Immature natural killer cell (primary cell): ENCODE results near the gene COBL. TPM values are rescaled to one million over a fixed set of nuclear protein-coding genes. Genes with fewer than 3 reads are reported as not detected.

Source experiments
- DNase-seq, 3 donors: peaks; one replicate each; pipeline ENCODE4 v3.0.0; 2022; ENCODE audit warnings: mixed read lengths in 1 of 3
- H3K27ac Mint-ChIP-seq, 6 donors: one replicate each; pipeline ENCODE4 v1.8.0; 2020; ENCODE audit warnings: mixed read lengths in 6 of 6, mild to moderate bottlenecking in 5 of 6, inconsistent platforms in 4 of 6, moderate library complexity in 3 of 6
- H3K27me3 Mint-ChIP-seq, 3 donors: one replicate each; pipeline ENCODE4 v1.8.0; 2020 to 2021; ENCODE audit warnings: low read depth in 3 of 3, mild to moderate bottlenecking in 3 of 3, mixed read lengths in 3 of 3, moderate library complexity in 3 of 3, inconsistent platforms in 1 of 3
- H3K36me3 Mint-ChIP-seq, 3 donors: one replicate each; pipeline ENCODE4 v1.8.0; 2020; ENCODE audit warnings: mixed read lengths in 3 of 3, inconsistent platforms in 2 of 3, mild to moderate bottlenecking in 2 of 3
- H3K4me1 Mint-ChIP-seq, 2 donors: one replicate each; pipeline ENCODE4 v1.8.0; 2020; ENCODE audit warnings: inconsistent platforms in 2 of 2, mild to moderate bottlenecking in 2 of 2, mixed read lengths in 2 of 2, moderate library complexity in 1 of 2
- H3K4me3 Mint-ChIP-seq, 5 donors: one replicate each; pipeline ENCODE4 v1.8.0; 2020; ENCODE audit warnings: mild to moderate bottlenecking in 5 of 5, mixed read lengths in 5 of 5, inconsistent platforms in 3 of 5, moderate library complexity in 3 of 5
- H3K9me3 Mint-ChIP-seq, 6 donors: one replicate each; pipeline ENCODE4 v1.8.0; 2020; ENCODE audit warnings: mild to moderate bottlenecking in 6 of 6, mixed read lengths in 6 of 6, inconsistent platforms in 4 of 6, moderate library complexity in 3 of 6
- polyA plus RNA-seq, 3 donors: library from polyadenylated mRNA; unstranded; fragments of 300-500 nt; fragmentation: Illumina TruSeq; gene quantifications; one replicate each; pipeline ENCODE4 v1.2.3, GENCODE V29; 2021

COBL gene
- polyA plus RNA-seq, 3 donors from 2014 or later: not detected

DNA sequence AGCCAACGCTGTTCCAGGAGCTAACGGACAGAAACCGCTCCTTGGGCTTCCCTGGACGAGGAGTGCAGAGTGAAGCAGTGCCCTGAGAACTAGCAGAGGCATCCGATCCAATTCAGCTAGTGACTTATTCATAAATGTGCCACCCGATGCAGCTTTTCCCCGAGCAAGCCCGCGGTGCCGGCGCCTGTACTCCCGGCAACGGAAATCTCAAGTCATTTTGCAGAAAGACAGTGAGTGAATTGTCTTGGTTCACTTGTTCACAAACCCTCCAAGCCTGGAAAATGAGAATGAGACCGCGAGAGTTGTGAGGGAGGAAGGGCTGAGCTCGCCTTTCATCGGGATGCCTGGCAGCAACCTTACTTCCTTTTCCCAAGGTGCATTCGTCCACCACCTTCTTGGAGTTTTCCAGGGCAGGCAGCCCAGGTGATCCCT is 87.5 kb downstream of the COBL start:
- H3K27ac Mint-ChIP-seq: no peak overlapping the region
- peaks cover 0 to 4% (median 3%) of the 10 kb centered on the region in 3 donors for H3K27me3 Mint-ChIP-seq
- H3K9me3 Mint-ChIP-seq: no peaks in the 10 kb centered on the region
- H3K4me3 Mint-ChIP-seq: no peak overlapping the region
- H3K4me1 Mint-ChIP-seq: no peaks in the 10 kb centered on the region
- DNase-seq: no peak
- H3K36me3 Mint-ChIP-seq: no peaks in the 10 kb centered on the region

DNA sequence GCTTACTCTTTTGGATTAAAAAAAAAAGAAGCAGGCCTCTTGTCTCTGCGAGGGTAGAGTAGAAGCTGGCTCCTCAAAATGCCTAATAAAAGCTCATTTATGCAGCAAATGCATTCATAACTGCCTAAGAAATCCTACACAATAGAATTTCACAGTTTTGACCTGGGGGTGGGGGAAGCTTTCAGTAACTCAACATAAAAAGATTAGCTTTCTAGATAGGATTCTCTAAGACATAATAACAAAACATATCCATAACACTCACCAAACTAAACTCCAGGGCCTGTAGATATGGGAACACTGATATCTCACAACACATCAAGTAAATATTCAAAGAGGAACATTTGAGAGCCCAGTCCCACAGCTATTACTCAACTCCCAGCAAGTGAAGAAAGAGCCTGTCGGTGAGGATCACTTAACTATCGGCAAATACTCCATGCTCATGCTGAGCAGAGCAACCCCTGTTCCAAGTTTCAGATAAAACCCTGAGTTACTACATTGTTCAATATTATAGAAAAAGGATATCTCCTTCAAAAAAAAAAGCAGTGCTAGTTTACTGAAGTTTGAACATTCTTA is 88.1 kb downstream of the COBL start:
- Mint-ChIP-seq H3K27me3 (peaks cover 0 to 3% (median 3%) of the 10 kb centered on the region in 3 donors), H3K27ac (no peak overlapping the region), H3K9me3 (no peaks in the 10 kb centered on the region), H3K4me1 (no peaks in the 10 kb centered on the region), H3K4me3 (no peak overlapping the region), H3K36me3 (no peaks in the 10 kb centered on the region)
- DNase-seq: no peak

DNA sequence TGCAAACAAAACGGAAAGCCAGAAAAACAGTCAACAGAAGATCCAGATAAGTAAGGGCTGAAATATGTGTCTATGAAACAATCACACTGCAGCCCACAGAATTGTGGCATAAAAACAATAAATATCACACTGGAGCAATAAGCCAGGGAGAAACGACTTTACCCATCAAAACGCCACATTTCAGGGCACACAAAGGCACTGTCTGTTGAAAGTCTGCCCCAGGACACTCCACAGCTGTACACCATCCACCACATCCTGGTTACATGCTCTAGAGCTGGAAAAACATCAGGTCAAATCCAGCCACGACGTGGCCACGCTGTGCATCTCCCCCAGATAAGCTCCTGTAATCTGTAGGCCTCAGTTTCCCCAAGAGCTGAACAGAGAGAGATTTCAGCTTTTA is 88.7 kb downstream of the COBL start:
- H3K4me1 Mint-ChIP-seq: no peaks in the 10 kb centered on the region
- DNase-seq: no peak

DNA sequence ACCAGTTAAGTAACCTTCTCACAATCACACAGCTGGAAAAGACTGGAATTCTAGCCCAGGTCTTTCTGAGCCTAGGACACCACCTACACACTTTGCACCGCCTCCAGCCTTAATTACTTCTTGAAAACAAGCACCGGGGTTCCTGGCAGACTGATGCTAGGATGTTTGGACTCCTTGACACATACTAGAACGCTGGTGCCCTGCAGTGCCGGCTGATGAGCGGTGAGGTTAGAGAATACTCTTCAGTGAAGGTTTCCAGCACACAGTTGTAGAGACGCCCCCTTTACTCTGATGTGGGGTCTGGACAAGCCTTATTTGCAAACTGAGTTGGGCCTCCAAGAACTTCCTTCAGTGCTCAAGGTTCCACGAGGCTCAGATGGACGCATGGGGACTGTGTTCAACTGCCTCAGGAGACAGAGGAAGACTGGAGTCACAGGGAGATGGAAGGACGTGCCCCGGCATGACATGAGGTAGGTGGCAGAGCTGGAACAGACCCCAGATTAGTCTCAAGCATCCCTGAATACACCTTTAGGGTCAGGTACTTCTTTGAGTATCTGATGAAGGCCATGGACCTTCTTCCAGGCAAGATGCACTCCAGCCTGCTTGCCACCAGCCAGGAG is 89.6 kb downstream of the COBL start:
- DNase-seq: no peak
- Mint-ChIP-seq H3K36me3 (no peaks in the 10 kb centered on the region), H3K4me1 (no peaks in the 10 kb centered on the region), H3K9me3 (no peaks in the 10 kb centered on the region), H3K27me3 (peaks cover 0 to 3% (median 3%) of the 10 kb centered on the region in 3 donors), H3K27ac (no peak overlapping the region), H3K4me3 (no peak overlapping the region)

More for the DNA sequence above, 88.7 kb downstream of the COBL start:
- Mint-ChIP-seq H3K4me3 (no peak overlapping the region), H3K27me3 (peaks cover 0 to 3% (median 3%) of the 10 kb centered on the region in 3 donors), H3K9me3 (no peaks in the 10 kb centered on the region), H3K36me3 (no peaks in the 10 kb centered on the region), H3K27ac (no peak overlapping the region)

DNA sequence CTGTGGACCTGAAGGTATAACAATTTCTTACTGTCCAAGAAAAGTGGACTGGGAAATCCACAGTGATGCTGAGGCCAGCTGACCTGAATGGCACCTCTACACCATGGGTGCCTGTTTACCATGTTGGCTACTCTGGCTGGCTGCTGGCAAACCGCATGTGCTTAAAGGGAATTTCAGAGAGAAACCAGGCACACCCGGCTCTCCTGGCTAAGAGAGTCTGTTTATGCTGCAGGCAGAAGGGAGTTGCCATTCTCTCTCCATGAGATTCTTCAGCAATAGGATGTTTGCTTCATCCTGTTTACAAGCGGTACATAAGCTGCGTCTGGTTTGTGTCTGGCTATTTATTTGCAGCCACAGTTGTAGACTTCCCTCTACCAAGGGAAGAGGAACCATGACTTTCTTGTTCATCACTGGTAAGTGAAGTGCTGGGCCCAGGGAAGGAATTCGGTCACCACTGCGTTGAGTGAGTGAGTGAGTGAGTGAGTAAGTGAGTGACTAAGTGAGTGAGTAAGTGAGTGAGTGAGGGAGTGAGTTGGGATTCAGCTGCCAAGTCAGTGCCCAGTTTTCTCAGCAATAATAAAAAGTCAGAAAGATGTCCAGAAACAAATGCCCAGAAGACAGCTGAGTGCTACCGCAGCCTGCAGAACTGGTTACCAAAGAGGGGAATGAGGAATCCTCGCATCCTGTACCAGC is 90.4 kb downstream of the COBL start:
- DNase-seq: no peak
- no peaks in the 10 kb centered on the region for H3K36me3 Mint-ChIP-seq
- H3K4me3 Mint-ChIP-seq: no peak overlapping the region
- H3K27ac Mint-ChIP-seq: no peak overlapping the region
- H3K4me1 Mint-ChIP-seq: no peaks in the 10 kb centered on the region
- H3K27me3 Mint-ChIP-seq: peaks cover 0 to 3% (median 3%) of the 10 kb centered on the region in 3 donors
- no peaks in the 10 kb centered on the region for H3K9me3 Mint-ChIP-seq

DNA sequence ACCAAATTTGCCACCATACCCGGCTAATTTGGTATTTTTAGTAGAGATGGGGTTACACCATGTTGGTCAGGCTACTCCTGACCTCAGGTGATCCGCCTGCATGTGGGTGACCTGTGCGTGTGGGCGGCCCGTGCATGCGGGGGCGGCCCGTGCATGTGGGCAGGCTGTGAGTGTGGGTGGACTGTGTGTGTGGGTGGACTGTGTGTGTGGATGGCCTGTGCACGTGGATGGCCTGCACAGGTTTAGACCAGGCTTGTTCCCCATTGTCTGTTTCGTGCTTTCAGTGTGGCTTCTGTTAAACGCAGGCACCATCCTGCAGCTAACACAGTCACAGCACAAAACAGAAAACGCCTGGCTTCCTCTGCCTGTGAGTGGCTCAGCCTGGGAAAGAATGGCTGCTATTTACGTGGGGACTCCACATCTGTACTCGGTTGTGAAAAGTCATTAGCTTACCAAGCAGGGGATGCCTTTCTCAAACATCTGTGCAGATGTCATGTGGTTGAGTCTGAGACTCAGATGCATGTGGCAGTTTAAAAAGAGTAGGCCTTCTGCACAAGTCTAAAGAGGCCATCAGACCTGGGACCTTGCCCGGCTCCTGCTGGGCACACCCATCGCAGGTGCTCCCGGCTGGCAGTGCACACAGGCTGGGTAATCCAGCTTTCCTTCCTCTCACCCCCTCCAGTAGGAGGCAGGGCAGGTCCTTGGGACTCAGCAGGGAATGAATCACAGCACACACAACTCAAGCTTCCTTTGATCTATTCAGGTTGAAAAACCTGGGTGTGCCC is 91.6 kb downstream of the COBL start:
- no peak for DNase-seq
- no peak overlapping the region for H3K4me3 Mint-ChIP-seq
- H3K27ac Mint-ChIP-seq: no peak overlapping the region
- H3K36me3 Mint-ChIP-seq: no peaks in the 10 kb centered on the region
- peaks cover 0 to under 1% (median 0%) of the 10 kb centered on the region in 3 donors for H3K27me3 Mint-ChIP-seq
- no peaks in the 10 kb centered on the region for H3K4me1 Mint-ChIP-seq
- no peaks in the 10 kb centered on the region for H3K9me3 Mint-ChIP-seq

DNA sequence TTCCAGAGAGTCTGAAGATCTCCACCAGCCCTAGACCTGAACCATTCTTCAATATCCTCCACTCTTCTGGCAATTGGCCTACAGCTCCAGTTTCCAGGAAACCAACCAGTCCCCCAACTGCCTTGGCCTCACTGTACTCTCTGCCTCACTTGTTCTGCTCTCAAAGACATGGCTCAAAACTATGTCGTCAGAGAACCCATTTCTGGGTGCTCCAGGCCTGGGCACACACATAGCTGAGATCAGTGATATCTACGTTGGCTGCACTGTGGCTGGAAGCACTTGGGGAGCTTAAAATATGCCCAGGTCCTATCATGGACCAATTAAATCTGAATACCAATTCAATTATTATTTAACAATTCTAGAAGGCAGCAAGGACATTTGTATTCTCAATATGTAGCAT is 93.1 kb downstream of the COBL start:
- DNase-seq: no peak
- no peaks in the 10 kb centered on the region for H3K36me3 Mint-ChIP-seq
- H3K27me3 Mint-ChIP-seq: peaks cover 0 to under 1% (median 0%) of the 10 kb centered on the region in 3 donors

DNA sequence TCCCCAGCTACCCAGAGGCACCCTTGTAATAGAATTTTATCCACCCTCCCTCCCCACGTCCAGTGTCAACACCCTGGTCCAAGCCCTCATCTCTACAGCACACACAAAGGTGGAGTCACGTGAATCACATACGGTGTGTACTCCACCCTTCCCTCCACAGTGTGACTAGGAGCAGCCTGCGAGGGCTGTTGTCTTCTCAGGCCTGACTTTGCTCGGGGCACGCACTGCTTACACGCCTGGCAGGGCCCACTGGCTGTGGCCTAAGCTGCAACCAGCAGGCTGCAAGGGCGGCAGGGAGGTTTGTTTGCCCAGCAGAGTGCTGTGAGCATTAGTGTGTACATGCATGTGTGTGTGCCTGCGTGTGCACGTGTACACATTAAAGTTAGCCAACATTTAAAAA is 93.7 kb downstream of the COBL start:
- H3K36me3 Mint-ChIP-seq: no peaks in the 10 kb centered on the region
- no peak for DNase-seq
- no peak overlapping the region for H3K27ac Mint-ChIP-seq
- no peak overlapping the region for H3K4me3 Mint-ChIP-seq
- no peaks in the 10 kb centered on the region for H3K9me3 Mint-ChIP-seq
- H3K27me3 Mint-ChIP-seq: peaks cover 0 to 2% (median 0%) of the 10 kb centered on the region in 3 donors
- H3K4me1 Mint-ChIP-seq: no peaks in the 10 kb centered on the region

More for the DNA sequence above, 93.1 kb downstream of the COBL start:
- Mint-ChIP-seq H3K4me1 (no peaks in the 10 kb centered on the region), H3K4me3 (no peak overlapping the region), H3K9me3 (no peaks in the 10 kb centered on the region), H3K27ac (no peak overlapping the region)

DNA sequence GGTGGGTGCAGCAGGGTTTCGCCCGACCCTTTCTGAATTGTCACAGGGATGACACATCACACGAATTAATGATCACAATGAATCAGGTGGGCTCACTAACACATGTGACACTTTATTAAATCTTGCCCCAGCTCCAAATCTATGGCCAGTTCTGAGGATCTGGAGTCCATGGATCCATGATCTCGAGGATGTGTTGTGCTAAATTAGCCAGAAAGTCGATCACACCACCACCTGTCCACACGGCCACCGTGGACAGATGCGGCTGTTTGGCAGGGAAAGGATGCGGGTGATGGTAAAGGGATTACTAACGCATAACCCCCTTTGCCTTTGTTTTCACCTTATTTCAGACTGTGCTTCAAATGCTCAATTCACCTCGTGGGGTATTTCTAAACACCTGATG is 96.4 kb downstream of the COBL start:
- Mint-ChIP-seq H3K36me3 (no peaks in the 10 kb centered on the region), H3K9me3 (no peaks in the 10 kb centered on the region), H3K4me3 (no peak overlapping the region)

DNA sequence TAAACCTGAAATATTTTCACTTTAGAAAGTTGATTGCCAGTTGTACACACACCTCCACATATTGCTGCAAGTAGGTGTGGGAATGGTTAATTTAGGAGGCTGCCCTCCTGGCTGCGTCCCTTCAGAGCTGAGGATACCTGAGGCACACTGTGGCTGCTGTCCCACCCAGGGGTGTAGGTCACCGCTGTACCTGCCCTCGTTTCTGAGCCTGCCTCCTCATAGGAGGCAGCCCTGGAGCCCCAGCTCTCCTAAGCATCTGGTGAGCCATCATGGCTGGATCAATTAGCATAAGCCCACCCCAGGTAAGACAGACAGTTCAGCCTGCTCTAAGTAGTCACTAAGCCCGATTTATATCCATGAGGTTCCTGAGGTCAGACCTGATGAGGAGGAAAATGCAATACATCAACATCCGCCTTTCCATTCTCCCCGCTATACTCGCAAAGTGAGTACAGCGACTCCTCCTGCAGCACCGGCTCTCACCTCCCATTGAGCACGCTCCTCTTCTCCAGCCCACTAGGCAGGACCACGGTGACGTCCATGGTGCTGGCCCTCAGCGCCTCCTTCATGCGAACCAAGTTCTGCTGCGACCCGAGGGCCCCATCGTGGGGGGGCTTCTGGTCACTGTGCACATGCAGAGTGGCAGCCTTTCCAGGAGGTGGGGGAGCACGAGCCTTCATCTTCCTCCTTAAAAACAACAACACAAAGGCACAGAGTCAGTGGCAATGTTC is 97.2 kb downstream of the COBL start:
- no peak overlapping the region for H3K27ac Mint-ChIP-seq
- H3K27me3 Mint-ChIP-seq: peaks cover 1 to 2% (median 2%) of the 10 kb centered on the region in 3 donors
- peaks cover 0 to under 1% of the 10 kb centered on the region in 2 donors for H3K4me1 Mint-ChIP-seq
- DNase-seq: no peak
- H3K4me3 Mint-ChIP-seq: no peak overlapping the region
- no peaks in the 10 kb centered on the region for H3K36me3 Mint-ChIP-seq
- H3K9me3 Mint-ChIP-seq: no peaks in the 10 kb centered on the region

More for the DNA sequence above, 96.4 kb downstream of the COBL start:
- no peaks in the 10 kb centered on the region for H3K4me1 Mint-ChIP-seq
- no peak overlapping the region for H3K27ac Mint-ChIP-seq
- peaks cover 0 to 2% (median 2%) of the 10 kb centered on the region in 3 donors for H3K27me3 Mint-ChIP-seq
- DNase-seq: no peak

DNA sequence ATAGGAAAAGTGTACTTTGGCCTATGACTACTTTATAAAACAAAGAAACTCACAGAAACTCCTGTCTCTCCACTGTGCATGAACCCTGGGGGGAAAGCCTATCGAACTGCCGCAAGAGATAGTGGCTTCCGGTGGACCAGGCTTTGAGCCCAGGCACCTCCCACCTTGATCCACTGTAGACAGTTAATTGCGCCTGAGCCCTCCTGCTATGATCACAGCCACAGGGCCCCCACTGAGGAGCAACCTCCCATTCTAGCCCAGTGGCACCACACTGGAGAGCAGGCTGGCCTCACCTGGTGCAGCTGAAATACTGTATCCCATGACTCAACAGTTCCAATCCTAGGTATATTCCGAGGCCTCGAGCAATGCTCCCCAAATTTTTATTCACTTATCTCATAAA is 98.8 kb downstream of the COBL start:
- Mint-ChIP-seq H3K36me3 (no peaks in the 10 kb centered on the region), H3K27me3 (peaks cover 1 to 2% (median 2%) of the 10 kb centered on the region in 3 donors), H3K4me3 (no peak overlapping the region), H3K4me1 (peaks cover 8 to 9% of the 10 kb centered on the region in 2 donors), H3K9me3 (no peaks in the 10 kb centered on the region), H3K27ac (no peak overlapping the region)
- no peak for DNase-seq

DNA sequence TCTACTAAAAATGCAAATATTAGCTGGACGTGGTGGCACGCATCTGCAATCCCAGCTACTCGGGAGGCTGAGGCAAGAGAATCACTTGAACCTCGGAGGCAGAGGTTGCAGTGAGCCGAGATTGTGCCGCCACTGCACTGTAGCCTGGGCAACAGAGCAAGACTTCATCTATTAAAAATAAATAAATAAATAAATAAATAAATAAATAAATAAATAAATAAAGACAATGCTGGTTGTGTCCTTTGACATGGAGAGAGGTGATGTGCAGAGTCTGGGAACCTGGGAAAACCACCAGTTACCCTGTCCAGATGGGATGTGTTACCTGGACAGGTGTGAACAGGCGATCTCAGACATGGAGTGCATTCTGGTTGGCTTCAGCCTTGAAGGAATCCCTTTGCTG is 102.5 kb downstream of the COBL start:
- H3K4me1 Mint-ChIP-seq: peaks cover 20 to 21% of the 10 kb centered on the region in 2 donors

DNA sequence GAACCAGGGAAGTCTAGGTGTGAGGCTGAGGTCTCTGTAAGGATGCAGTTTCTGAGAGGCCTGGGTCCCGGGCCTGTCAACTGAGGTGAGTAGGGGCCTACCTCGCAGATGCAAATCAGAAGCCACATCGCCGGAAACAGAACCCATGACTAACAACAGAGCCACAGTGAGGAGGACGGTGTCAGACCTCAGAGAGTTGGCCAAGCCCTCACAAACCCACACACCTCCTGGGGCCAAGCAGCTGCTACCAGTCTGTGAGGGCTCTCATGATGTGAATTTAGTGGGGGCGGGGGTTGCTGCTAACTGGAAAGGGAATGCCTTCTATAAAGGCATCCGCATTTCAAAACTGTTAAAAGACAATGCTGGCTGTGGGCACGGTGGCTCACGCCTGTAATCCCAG is 103.0 kb downstream of the COBL start:
- Mint-ChIP-seq H3K27ac (no peak overlapping the region), H3K4me3 (peak overlapping the region in 4 of 5 donors; percentile 6 to 52 (median 32)), H3K9me3 (no peaks in the 10 kb centered on the region), H3K27me3 (peaks cover 1 to 2% (median 2%) of the 10 kb centered on the region in 3 donors), H3K4me1 (peaks cover 22 to 24% of the 10 kb centered on the region in 2 donors), H3K36me3 (no peaks in the 10 kb centered on the region)
- peak; percentile 40 to 48 (median 48) for DNase-seq

More for the DNA sequence above, 102.5 kb downstream of the COBL start:
- Mint-ChIP-seq H3K4me3 (peak overlapping the region in 2 of 5 donors; percentile 6 to 52), H3K9me3 (no peaks in the 10 kb centered on the region), H3K27me3 (peaks cover 1 to 2% (median 2%) of the 10 kb centered on the region in 3 donors), H3K36me3 (no peaks in the 10 kb centered on the region), H3K27ac (peak overlapping the region in 1 of 6 donors; percentile 11)
- DNase-seq: no peak
